ENCODE results near the gene KCNK1. TPM values are rescaled to one million over a fixed set of nuclear protein-coding genes. Genes with fewer than 3 reads are reported as not detected.

The KCNK1 gene
- total RNA-seq, 1 donor from 2014 or later, result 25.2 TPM

- peak overlapping the region; percentile 85 for H3K27ac ChIP-seq (replicated peaks)
- H3K27me3 ChIP-seq (ENCODE audit: low read depth), result no peaks in the 10 kb centered on the region
- peaks cover 25% of the 10 kb centered on the region for H3K4me1 ChIP-seq
- intact Hi-C loops (cut with micrococcal nuclease), result no loop called here
- no peaks in the 10 kb centered on the region for H3K9me3 ChIP-seq (replicated peaks)
- TF ChIP-seq, protein P1, sequence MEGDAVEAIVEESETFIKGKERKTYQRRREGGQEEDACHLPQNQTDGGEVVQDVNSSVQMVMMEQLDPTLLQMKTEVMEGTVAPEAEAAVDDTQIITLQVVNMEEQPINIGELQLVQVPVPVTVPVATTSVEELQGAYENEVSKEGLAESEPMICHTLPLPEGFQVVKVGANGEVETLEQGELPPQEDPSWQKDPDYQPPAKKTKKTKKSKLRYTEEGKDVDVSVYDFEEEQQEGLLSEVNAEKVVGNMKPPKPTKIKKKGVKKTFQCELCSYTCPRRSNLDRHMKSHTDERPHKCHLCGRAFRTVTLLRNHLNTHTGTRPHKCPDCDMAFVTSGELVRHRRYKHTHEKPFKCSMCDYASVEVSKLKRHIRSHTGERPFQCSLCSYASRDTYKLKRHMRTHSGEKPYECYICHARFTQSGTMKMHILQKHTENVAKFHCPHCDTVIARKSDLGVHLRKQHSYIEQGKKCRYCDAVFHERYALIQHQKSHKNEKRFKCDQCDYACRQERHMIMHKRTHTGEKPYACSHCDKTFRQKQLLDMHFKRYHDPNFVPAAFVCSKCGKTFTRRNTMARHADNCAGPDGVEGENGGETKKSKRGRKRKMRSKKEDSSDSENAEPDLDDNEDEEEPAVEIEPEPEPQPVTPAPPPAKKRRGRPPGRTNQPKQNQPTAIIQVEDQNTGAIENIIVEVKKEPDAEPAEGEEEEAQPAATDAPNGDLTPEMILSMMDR (IDR thresholded peaks at IDR 0.05; ENCODE audit: borderline replicate concordance), result no peak
- no peak overlapping the region for H3K4me3 ChIP-seq
- no peaks in the 10 kb centered on the region for H3K36me3 ChIP-seq
- DNase-seq, result no peak
Observed at GRCh38 chr1:233662575-233663304, 48.8 kb downstream of the KCNK1 start.

- Histone ChIP-seq H3K27me3 (ENCODE audit: low read depth) (no peaks in the 10 kb centered on the region), H3K4me3 (no peak overlapping the region), H3K36me3 (no peaks in the 10 kb centered on the region), H3K9me3 (replicated peaks) (no peaks in the 10 kb centered on the region), H3K4me1 (peaks cover 29% of the 10 kb centered on the region), H3K27ac (replicated peaks) (peak overlapping the region; percentile 85)
- no peak for DNase-seq
- intact Hi-C loops (cut with micrococcal nuclease), result no loop called here
- TF ChIP-seq, protein P1 (IDR thresholded peaks at IDR 0.05; ENCODE audit: borderline replicate concordance), result no peak
Observed at GRCh38 chr1:233664253-233664652, 50.3 kb downstream of the KCNK1 start.

DNA sequence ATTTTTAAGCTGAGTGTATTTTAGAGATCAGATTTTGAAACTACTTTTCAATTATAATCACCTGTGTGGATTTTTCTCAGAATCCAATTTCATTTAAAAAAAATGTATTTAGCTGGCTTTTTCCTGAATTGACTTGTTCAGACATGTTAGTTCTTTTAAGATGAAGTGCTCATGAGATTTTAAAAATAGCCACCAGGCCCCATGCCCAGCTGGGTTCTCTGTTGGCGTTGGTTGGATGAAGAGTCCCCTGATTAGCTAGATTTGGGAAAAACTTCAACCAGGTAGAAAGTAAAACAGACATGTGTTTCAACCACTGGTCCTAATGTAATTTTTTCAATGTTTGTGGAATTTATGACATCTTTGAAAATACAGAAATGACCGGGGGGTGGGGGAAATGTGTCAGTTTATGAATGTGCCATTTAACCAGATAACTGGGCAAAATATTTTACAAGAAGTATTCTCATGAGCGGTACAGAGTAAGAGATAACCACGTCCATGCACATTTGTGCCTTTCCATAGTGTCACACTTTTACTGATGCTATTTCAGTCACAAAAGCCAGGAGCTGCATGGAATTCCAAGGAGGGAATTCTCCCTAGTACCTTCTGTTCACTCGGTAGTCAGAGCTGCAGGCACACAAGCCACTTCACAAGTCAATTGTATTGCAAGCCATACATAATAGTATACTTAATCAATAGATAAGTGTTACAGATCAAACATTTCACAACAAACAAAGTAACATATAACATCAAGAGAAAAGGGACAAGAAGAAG, 51.1 kb downstream of the KCNK1 start:
- TF ChIP-seq, protein P1 (IDR thresholded peaks at IDR 0.05; ENCODE audit: borderline replicate concordance), result no peak
- H3K9me3 ChIP-seq (replicated peaks), result no peaks in the 10 kb centered on the region
- peak overlapping the region; percentile 85 for H3K27ac ChIP-seq (replicated peaks)
- H3K27me3 ChIP-seq (ENCODE audit: low read depth), result no peaks in the 10 kb centered on the region
- H3K4me3 ChIP-seq, result no peak overlapping the region
- DNase-seq, result no peak
- intact Hi-C loops (cut with micrococcal nuclease), result no loop called here
- peaks cover 35% of the 10 kb centered on the region for H3K4me1 ChIP-seq
- no peaks in the 10 kb centered on the region for H3K36me3 ChIP-seq

DNA sequence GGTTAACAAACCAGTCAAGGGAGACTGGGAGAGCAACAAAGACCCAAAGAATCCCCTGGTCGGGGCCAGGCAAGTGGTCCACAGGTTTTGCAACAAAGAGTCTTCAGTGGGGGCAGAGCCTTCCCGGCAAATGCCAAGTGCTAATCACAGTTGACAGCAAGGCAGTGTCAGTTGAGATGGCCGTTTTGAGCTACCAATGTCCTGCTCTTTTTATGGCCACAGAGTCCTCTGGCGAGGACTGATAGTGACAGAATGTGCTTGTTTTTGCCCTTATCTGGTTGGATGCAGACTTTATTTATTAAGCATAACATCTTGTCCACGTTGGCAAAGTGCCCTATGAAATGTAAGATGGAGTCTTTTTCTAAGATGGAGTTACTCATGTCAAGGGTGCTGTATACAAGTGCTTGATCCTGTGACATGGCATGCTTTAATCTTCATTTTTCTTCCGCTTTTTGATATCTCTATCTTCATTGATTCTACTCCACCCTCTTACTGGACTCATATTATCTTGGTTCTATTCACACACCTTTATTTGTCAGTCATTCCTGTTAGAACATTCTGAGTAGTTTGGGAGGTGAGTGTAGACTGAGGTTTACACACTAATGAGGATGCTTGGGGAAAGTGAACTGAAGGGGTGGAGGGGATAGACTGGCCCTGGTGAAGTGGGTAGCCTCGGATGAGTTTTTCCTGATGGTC, 51.8 kb downstream of the KCNK1 start:
- intact Hi-C loops (cut with micrococcal nuclease), result no loop called here
- Histone ChIP-seq H3K4me3 (no peak overlapping the region), H3K27ac (replicated peaks) (peak overlapping the region; percentile 85), H3K9me3 (replicated peaks) (no peaks in the 10 kb centered on the region), H3K4me1 (peaks cover 37% of the 10 kb centered on the region), H3K27me3 (ENCODE audit: low read depth) (no peaks in the 10 kb centered on the region), H3K36me3 (no peaks in the 10 kb centered on the region)
- peak; percentile 27 for DNase-seq
- TF ChIP-seq, protein P1 (IDR thresholded peaks at IDR 0.05; ENCODE audit: borderline replicate concordance), result no peak

DNA sequence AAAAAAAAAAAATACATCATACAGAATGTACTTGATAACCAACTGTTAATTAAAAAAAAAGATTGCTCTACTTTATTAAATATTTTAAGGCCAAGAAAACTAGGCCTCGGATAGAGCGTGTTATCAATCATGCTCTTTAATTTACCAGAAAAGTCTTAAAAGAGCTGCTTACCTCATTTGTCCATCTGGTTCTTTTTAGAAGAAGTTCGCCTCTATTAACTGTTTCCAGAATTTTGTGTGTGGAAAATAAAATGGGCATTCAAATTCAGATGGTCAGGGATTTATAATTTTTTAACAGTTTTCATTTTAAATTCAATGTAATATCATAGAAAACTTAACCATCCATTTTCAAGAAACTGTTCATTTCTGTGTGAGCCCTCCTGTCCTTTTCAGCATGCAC, 53.8 kb downstream of the KCNK1 start:
- Histone ChIP-seq H3K4me3 (no peak overlapping the region), H3K9me3 (replicated peaks) (no peaks in the 10 kb centered on the region), H3K27me3 (ENCODE audit: low read depth) (no peaks in the 10 kb centered on the region), H3K36me3 (no peaks in the 10 kb centered on the region), H3K4me1 (peaks cover 37% of the 10 kb centered on the region), H3K27ac (replicated peaks) (peak overlapping the region; percentile 77)
- DNase-seq, result no peak
- TF ChIP-seq, protein P1 (IDR thresholded peaks at IDR 0.05; ENCODE audit: borderline replicate concordance), result no peak
- intact Hi-C loops (cut with micrococcal nuclease), result no loop called here
